SK-N-SH (cell line): ENCODE measurements around the gene G3BP2. TPM values are rescaled to one million over a fixed set of nuclear protein-coding genes. Genes with fewer than 3 reads are reported as not detected.

Experiments used
- CTCF ChIA-PET: fragments of 300-600, 350-600 bp; formaldehyde crosslinking; extraction: SDS; loops from one replicate; lab custom pipeline; 2021; lab: Yijun Ruan, JAX
- POLR2A ChIA-PET: fragments of 350-600 bp; sonication (Branson Sonifier 250); formaldehyde crosslinking; extraction: SDS; loops from one replicate; lab custom pipeline; 2020; ENCODE audit warnings: antibody characterized with exemption, inconsistent platforms; lab: Yijun Ruan, JAX
- DNase-seq: peaks from one replicate; pipeline ENCODE4 v3.0.0; 2012
- H2AFZ ChIP-seq: fragments of 200-600 bp; sonication (generic); 2 replicates; pipeline ENCODE4 v1.8.1; 2016; ENCODE audit warnings: antibody characterized with exemption, mild to moderate bottlenecking, low read depth
- H3F3A ChIP-seq: fragments of 200-600 bp; sonication (generic); replicated peaks from 2 replicates; pipeline ENCODE3; 2016; ENCODE audit warnings: antibody characterized with exemption, mild to moderate bottlenecking; ENCODE audit not compliant: insufficient read depth
- H3K27ac ChIP-seq, 2 experiments: fragments of 200-500 bp in 1 of 2; fragments of 200-600 bp in 1 of 2; sonication (Bioruptor generic) in 1 of 2; sonication (generic), shearing (Covaris generic) in 1 of 2; 2 replicates each; pipeline versions ENCODE4 v1.5.1 to v1.6.1; 2014 to 2016; ENCODE audit warnings: low read depth in 2 of 2, inconsistent platforms in 1 of 2, low read length in 1 of 2, mild to moderate bottlenecking in 1 of 2, mixed read lengths in 1 of 2
- H3K27me3 ChIP-seq: fragments of 200-600 bp; sonication (generic), shearing (Covaris generic); 2 replicates; pipeline ENCODE4 v1.6.1; 2016; ENCODE audit warnings: mixed run types; ENCODE audit not compliant: insufficient read depth
- H3K36me3 ChIP-seq, 2 experiments: fragments of 200-500 bp in 1 of 2; fragments of 200-600 bp in 1 of 2; sonication (Bioruptor generic) in 1 of 2; sonication (generic) in 1 of 2; replicated peaks in 1 of 2; 2 replicates each; pipeline versions ENCODE3 to v1.5.1; 2014 to 2016; ENCODE audit warnings: low read length in 1 of 2, mild to moderate bottlenecking in 1 of 2; ENCODE audit not compliant: insufficient read depth in 2 of 2, control insufficient read depth in 1 of 2
- H3K4me1 ChIP-seq, 2 experiments: fragments of 200-500 bp in 1 of 2; fragments of 200-600 bp in 1 of 2; sonication (Bioruptor generic) in 1 of 2; sonication (generic), shearing (Covaris generic) in 1 of 2; 2 replicates each; pipeline versions ENCODE4 v1.5.1 to v1.6.1; 2014 to 2016; ENCODE audit warnings: low read depth in 1 of 2, low read length in 1 of 2, mixed run types in 1 of 2; ENCODE audit not compliant: insufficient read depth in 2 of 2, control insufficient read depth in 1 of 2
- H3K4me2 ChIP-seq: fragments of 200-600 bp; sonication (generic), shearing (Covaris generic); 2 replicates; pipeline ENCODE4 v1.6.1; 2017; ENCODE audit warnings: mixed run types
- H3K4me3 ChIP-seq, 2 experiments: fragments of 200-500 bp in 1 of 2; fragments of 200-600 bp in 1 of 2; sonication (Bioruptor generic) in 1 of 2; sonication (generic), shearing (Covaris generic) in 1 of 2; 2 replicates each; pipeline versions ENCODE4 v1.5.1 to v1.8.1; 2014 to 2016; ENCODE audit warnings: low read depth in 2 of 2, inconsistent platforms in 1 of 2, low read length in 1 of 2, mild to moderate bottlenecking in 1 of 2, mixed read lengths in 1 of 2, moderate library complexity in 1 of 2
- H3K79me2 ChIP-seq: fragments of 200-600 bp; sonication (generic); 2 replicates; pipeline ENCODE4 v1.8.1; 2017; ENCODE audit warnings: mild to moderate bottlenecking; ENCODE audit not compliant: insufficient read depth
- H3K9ac ChIP-seq: fragments of 200-600 bp; sonication (generic); 2 replicates; pipeline ENCODE4 v1.6.1; 2017; ENCODE audit warnings: mixed run types
- H3K9me2 ChIP-seq: fragments of 200-600 bp; sonication (generic); 2 replicates; pipeline ENCODE4 v1.6.1; 2017; ENCODE audit warnings: mixed run types
- H3K9me3 ChIP-seq: fragments of 200-600 bp; sonication (generic); 2 replicates; pipeline ENCODE4 v1.6.1; 2017; ENCODE audit warnings: mixed run types, mild to moderate bottlenecking, moderate library complexity
- H4K20me1 ChIP-seq: fragments of 200-600 bp; sonication (generic); 2 replicates; pipeline ENCODE4 v1.6.1; 2017; ENCODE audit warnings: mild to moderate bottlenecking, mixed run types; ENCODE audit not compliant: insufficient read depth
- CHD2 ChIP-seq: fragments of 150-350 bp; IDR thresholded peaks from 2 replicates; pipeline ENCODE4 v1.6.1; 2018; ENCODE audit warnings: low read length; ENCODE audit not compliant: partially characterized antibody
- CTCF ChIP-seq: fragments of 200-600 bp; sonication (generic); IDR thresholded peaks from 2 replicates; pipeline ENCODE4 v1.6.1; 2017; ENCODE audit warnings: antibody characterized with exemption, mild to moderate bottlenecking, moderate library complexity
- FOSL2 ChIP-seq: IDR thresholded peaks from 2 replicates; pipeline ENCODE4 v1.4.0; 2012; ENCODE audit warnings: low read depth, mild to moderate bottlenecking, moderate library complexity, borderline replicate concordance
- FOXM1 ChIP-seq: IDR thresholded peaks from 2 replicates; pipeline ENCODE4 v1.4.0; 2012; ENCODE audit warnings: low read depth, mild to moderate bottlenecking
- GABPA ChIP-seq: IDR thresholded peaks from 2 replicates; pipeline ENCODE4 v1.4.0; 2012; ENCODE audit warnings: low read depth, mild to moderate bottlenecking
- GATA2 ChIP-seq: sonication (generic); formaldehyde crosslinking; IDR thresholded peaks from 2 replicates; pipeline ENCODE4 v1.5.0; 2020; ENCODE audit warnings: mild to moderate bottlenecking, missing genetic modification reagents
- IRF3 ChIP-seq: fragments of 150-350 bp; IDR thresholded peaks from 2 replicates; pipeline ENCODE4 v1.6.1; 2016; ENCODE audit warnings: mild to moderate bottlenecking, low read depth, low read length
- JUND ChIP-seq: IDR thresholded peaks from 2 replicates; pipeline ENCODE4 v1.4.0; 2012
- MAX ChIP-seq: IDR thresholded peaks from 2 replicates; pipeline ENCODE4 v1.4.0; 2012; ENCODE audit warnings: low read depth
- MEF2A ChIP-seq: IDR thresholded peaks from 2 replicates; pipeline ENCODE4 v1.4.0; 2012; ENCODE audit warnings: low read depth, borderline replicate concordance
- MXI1 ChIP-seq: IDR thresholded peaks from 2 replicates; pipeline ENCODE4 v1.6.1; 2012; ENCODE audit warnings: mild to moderate bottlenecking, low read depth, low read length, improper control_type of control experiment
- PBX3 ChIP-seq: IDR thresholded peaks from 2 replicates; pipeline ENCODE4; 2012
- RCOR1 ChIP-seq: fragments of 150-350 bp; IDR thresholded peaks from 2 replicates; pipeline ENCODE4 v1.6.1; 2017; ENCODE audit warnings: antibody characterized with exemption, low read length
- RFX5 ChIP-seq: IDR thresholded peaks from 2 replicates; pipeline ENCODE4 v1.6.1; 2012; ENCODE audit warnings: mild to moderate bottlenecking, improper control_type of control experiment, low read length
- SIN3A ChIP-seq: IDR thresholded peaks from 2 replicates; pipeline ENCODE4 v1.6.1; 2012; ENCODE audit warnings: low read depth, mild to moderate bottlenecking, low read length, moderate library complexity, borderline replicate concordance
- SMC3 ChIP-seq: IDR thresholded peaks from 2 replicates; pipeline ENCODE4 v1.6.1; 2012; ENCODE audit warnings: low read depth, low read length, improper control_type of control experiment
- TCF12 ChIP-seq: IDR thresholded peaks from 2 replicates; pipeline ENCODE4 v1.4.0; 2012
- USF2 ChIP-seq: fragments of 150-350 bp; IDR thresholded peaks from 2 replicates; pipeline ENCODE4 v1.6.1; 2017; ENCODE audit warnings: antibody characterized with exemption, low read length, low read depth, borderline replicate concordance
- WGBS: methylation state at CpG from one replicate; pipeline ENCODE4 v1.1.6; 2017; ENCODE audit warnings: low lambda C conversion rate; 5-methylcytosine and 5-hydroxymethylcytosine counted together
- polyA plus RNA-seq, 3 experiments: library from polyadenylated mRNA; depleted of rRNA; stranded (reverse); fragments of >200 nt; gene quantifications; 2 replicates each; pipeline ENCODE4 v1.2.3, GENCODE V29; 2012

The G3BP2 gene
- polyA plus RNA-seq, 1 of the 3 experiments (the other 2 are of a cell fraction) = 35.9 TPM

GRCh38 chr4:75658876-75659275, 14.3 kb downstream of the G3BP2 start:
- Histone ChIP-seq H3K36me3 (peaks cover 49 to 58% of the 10 kb centered on the region in 2 experiments), H3K4me1 (no peaks in the 10 kb centered on the region), H3K9me3 (no peaks in the 10 kb centered on the region), H4K20me1 (peaks cover 25% of the 10 kb centered on the region), H3K27ac (peak overlapping the region in 1 of 2 experiments; percentile 4; a peak in 1 of 4 replicates), H3K4me3 (no peak overlapping the region), H3K27me3 (no peaks in the 10 kb centered on the region), H3K9ac (no peak overlapping the region), H3K79me2 (peaks cover 76% of the 10 kb centered on the region), H3K9me2 (no peaks in the 10 kb centered on the region), H2AFZ (no peak overlapping the region), H3K4me2 (no peak overlapping the region), H3F3A (peaks cover 21% of the 10 kb centered on the region)
- ChIA-PET CTCF (interaction anchor here (0.6 to 1.4 kb wide), 5 partner anchors 10 to 65 kb away, joined by 3 to 5 read pairs (median 3); partner anchors contain the start of gene USO1), POLR2A (interaction anchor here (0.6 kb wide), 1 partner anchor 1120 kb away, joined by 3 read pairs; no protein-coding TSS in a partner anchor)
- 79% methylated on average over 4 of the region's 4 CpGs for WGBS
- no peak for DNase-seq
- TF ChIP-seq SIN3A (no peak), TCF12 (no peak), MEF2A (no peak), PBX3 (no peak), MAX (no peak), FOSL2 (peak; percentile 14; the same call in 1 of the 2 replicates), MXI1 (no peak), CHD2 (no peak), GABPA (0 out of 2 replicates have a peak, but pooled peaks have one; percentile 12), GATA2 (CRISPR knock-in tag) (no peak), RCOR1 (no peak), FOXM1 (no peak), CTCF (no peak), USF2 (no peak), RFX5 (no peak), IRF3 (no peak), SMC3 (no peak), JUND (peak; percentile 19; the same call in 1 of the 2 replicates)
